ENCODE results near the gene SPDYE1. TPM values are rescaled to one million over a fixed set of nuclear protein-coding genes. Genes with fewer than 3 reads are reported as not detected.

SPDYE1 gene
- total RNA-seq, 4 donors from 2014 or later = not detected

DNA sequence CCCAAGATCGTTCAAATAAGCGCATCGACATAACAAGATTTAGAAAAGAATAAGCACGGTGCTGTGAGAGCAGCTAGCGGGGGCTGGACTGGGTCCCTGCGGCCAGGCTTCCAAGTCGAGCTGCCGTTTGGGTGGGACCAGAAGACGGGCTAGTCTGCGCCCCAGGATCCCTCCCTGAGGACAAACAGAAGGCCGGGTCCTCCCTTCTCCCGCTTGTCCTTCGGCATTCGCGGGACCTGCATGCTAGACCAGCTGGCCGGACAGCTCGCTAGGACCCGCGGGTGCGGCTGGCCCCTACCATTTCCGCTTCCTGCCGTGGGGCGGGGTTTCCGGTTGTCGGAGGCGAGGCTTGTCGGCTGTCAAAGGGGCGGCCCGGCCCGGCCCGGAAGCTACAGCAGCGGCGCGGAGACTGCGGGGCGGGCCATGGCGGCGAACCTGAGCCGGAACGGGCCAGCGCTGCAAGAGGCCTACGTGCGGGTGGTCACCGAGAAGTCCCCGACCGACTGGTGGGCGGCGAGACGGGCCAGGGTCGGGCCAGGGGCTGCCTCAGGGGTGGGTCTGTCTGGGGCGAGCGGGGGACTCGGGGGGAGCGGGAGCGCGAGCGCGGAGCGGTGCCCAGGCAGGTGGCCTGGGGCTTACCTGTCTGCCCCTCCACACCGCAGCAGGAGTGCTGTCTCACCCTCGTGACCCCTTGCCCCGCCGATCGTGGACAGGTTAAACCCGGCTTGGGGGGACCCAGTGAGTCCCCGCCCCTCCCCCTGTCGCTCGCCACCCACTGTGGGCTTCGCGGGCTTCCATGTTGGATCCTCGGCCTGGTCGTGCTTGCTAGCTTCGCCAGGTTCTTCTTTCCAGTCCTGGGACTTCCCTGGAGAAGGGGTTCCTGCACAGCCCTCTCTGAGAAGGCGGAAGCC lies 46.9 kb downstream of the SPDYE1 start, which contains the start of gene DBNL:
TSS of gene DBNL (plus strand) at position 388 of the 911 bp plus-strand sequence. CDS start at position 424, 36 bp downstream.
- TF ChIP-seq POLR2A (IDR thresholded peaks at IDR 0.05) = peak; percentile 24 to 73
- TF ChIP-seq, protein P1, sequence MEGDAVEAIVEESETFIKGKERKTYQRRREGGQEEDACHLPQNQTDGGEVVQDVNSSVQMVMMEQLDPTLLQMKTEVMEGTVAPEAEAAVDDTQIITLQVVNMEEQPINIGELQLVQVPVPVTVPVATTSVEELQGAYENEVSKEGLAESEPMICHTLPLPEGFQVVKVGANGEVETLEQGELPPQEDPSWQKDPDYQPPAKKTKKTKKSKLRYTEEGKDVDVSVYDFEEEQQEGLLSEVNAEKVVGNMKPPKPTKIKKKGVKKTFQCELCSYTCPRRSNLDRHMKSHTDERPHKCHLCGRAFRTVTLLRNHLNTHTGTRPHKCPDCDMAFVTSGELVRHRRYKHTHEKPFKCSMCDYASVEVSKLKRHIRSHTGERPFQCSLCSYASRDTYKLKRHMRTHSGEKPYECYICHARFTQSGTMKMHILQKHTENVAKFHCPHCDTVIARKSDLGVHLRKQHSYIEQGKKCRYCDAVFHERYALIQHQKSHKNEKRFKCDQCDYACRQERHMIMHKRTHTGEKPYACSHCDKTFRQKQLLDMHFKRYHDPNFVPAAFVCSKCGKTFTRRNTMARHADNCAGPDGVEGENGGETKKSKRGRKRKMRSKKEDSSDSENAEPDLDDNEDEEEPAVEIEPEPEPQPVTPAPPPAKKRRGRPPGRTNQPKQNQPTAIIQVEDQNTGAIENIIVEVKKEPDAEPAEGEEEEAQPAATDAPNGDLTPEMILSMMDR (IDR thresholded peaks at IDR 0.05) = peak in 2 of 4 experiments; percentile 15 to 21
- peak within 1 kb of the TSS; percentile 69 to 90 for H3K4me3 ChIP-seq
- intact Hi-C loops (cut with DNase I; ENCODE audit: low total_unique reads) = no loop called here
- H3K36me3 ChIP-seq = no peaks in the 10 kb centered on the region
- no peaks in the 10 kb centered on the region for H3K27me3 ChIP-seq
- H3K27ac ChIP-seq = peak within 1 kb of the TSS; percentile 73 to 79
- peak; percentile 90 to 93 for DNase-seq
- H3K4me1 ChIP-seq = peaks cover 3 to 9% of the 10 kb centered on the region in 2 donors
- no peaks in the 10 kb centered on the region for H3K9me3 ChIP-seq

DNA sequence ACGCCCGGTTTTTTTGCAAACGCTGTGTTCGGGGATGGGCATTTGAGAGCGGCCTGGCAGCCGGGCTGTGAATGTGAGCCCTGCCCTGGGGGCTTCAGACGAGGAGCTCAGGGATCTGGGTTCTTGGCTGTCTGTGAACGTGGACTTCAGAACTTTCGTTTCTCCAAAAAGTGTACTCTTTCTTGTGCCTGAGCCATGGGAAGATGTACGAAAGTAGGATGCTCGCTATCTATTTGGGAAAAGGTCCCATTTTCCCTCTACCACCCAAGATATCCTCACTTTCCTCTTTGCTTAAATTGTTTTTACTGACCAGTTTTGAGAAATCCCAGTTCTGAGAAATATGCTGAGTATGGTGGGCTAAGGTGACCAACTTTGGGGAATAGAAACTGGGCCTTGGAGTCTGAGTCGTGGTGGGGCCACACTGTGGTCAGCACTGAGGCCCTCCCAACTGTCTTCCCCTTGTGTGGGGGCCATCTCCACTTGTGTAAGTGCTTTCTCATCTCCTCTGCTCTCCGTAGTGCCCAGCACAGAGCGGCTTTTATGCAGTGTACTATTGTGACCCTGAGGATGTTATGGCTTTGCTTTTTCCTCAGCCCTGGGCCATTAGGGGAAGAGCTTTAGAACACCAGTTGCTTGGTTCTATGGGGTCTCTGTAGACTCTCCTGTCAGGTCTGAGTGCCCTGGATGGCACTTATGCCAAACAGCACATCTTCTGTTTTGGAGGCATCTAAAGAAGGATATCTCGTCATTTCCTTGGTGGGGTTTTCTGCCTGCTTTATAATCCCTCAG lies 47.7 kb downstream of the SPDYE1 start:
- H3K4me3 ChIP-seq = peak overlapping the region; percentile 69 to 90
- H3K27ac ChIP-seq = peak overlapping the region; percentile 73 to 79
- H3K27me3 ChIP-seq = no peaks in the 10 kb centered on the region
- TF ChIP-seq, protein P1 (IDR thresholded peaks at IDR 0.05) = no peak
- no peak for TF ChIP-seq POLR2A (IDR thresholded peaks at IDR 0.05)
- peaks cover 3 to 9% of the 10 kb centered on the region in 2 donors for H3K4me1 ChIP-seq
- intact Hi-C loops (cut with DNase I; ENCODE audit: low total_unique reads) = no loop called here
- no peak for DNase-seq
- H3K9me3 ChIP-seq = no peaks in the 10 kb centered on the region
- H3K36me3 ChIP-seq = no peaks in the 10 kb centered on the region

DNA sequence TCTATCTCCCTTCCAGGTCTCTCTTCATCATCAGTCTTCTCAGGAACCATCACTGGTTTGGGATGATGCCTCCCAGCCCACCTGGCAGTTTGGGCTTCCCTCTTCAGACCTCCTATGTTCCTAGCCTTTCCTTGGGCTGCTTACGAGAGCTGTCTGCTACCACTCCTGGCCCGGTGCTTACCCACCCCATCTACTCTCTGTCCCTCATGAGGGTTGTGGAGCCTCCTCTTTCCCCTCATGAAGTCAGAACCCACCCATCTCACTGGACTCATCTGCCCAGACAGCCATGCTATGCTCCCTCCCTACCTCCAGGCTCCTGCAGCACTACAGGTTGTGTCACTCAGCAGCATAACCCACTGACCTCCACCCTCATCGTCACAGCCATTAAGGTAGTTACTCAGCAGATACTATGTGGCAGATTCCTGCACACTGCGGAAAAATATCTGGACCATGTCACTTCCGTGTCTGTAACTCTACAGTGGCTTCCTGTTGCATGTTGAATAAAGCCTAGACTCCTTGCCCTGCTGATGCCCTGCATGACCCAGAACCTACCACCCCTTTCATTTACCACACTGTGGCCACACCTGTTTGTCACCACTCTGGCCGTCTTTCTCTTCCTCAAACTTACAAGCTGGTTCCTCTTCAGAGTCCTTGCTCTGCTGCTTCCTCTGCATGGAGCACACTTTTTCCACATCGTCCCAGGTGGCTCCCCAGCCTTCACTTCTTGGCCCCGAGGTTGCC lies 48.8 kb downstream of the SPDYE1 start:
- Histone ChIP-seq H3K9me3 (no peaks in the 10 kb centered on the region), H3K4me1 (peaks cover 3 to 5% of the 10 kb centered on the region in 2 donors), H3K36me3 (no peaks in the 10 kb centered on the region), H3K4me3 (no peak overlapping the region), H3K27ac (no peak overlapping the region), H3K27me3 (no peaks in the 10 kb centered on the region)
- intact Hi-C loops (cut with DNase I; ENCODE audit: low total_unique reads) = no loop called here
- DNase-seq = peak in 1 of 2 donors; percentile 6
- no peak for TF ChIP-seq POLR2A (IDR thresholded peaks at IDR 0.05)
- TF ChIP-seq, protein P1 (IDR thresholded peaks at IDR 0.05) = no peak

DNA sequence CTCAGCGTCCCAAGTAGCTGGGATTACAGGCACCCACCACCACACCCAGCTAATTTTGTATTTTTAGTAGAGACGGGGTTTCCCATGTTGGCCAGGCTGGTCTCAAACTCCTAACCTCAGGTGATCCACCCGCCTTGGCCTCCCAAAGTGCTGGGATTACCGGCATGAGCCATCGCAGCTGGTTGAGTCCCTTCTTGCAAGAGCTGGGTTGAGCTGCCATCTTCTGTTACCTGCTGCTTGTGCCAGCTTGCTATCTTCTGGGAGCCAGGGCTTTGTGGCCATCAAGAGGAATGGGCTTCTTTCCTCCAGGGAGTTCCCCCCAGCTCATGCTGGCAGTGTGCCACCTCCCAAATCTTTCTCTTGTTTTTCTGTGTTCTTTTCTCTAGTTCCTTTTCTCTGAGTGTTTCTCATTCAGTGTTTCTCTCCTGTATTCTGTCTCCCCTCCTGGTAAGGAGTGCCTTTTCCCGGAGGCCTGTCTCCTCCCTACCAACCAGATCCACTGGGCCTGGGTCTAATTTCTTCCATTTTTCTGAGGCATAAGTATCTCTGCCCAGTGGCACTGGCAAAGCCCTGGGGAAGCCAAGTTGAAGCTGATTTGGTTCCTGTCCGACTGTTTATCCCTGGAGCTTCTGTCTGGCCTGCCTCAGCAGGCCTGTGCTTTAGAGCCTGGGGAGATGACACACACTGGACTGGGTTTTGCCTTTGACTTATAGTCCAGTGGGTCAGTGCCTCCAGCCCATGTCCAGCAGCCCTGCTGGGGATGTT lies 50.5 kb downstream of the SPDYE1 start:
- no peak for TF ChIP-seq POLR2A (IDR thresholded peaks at IDR 0.05)
- TF ChIP-seq, protein P1 (IDR thresholded peaks at IDR 0.05) = no peak
- intact Hi-C loops (cut with DNase I; ENCODE audit: low total_unique reads) = no loop called here
- H3K36me3 ChIP-seq = no peaks in the 10 kb centered on the region
- H3K9me3 ChIP-seq = no peaks in the 10 kb centered on the region
- peak in 1 of 2 donors; percentile 15 for DNase-seq
- H3K27me3 ChIP-seq = no peaks in the 10 kb centered on the region
- H3K4me1 ChIP-seq = peaks cover 3 to 5% of the 10 kb centered on the region in 2 donors
- H3K4me3 ChIP-seq = no peak overlapping the region
- H3K27ac ChIP-seq = no peak overlapping the region

Measured in uterus (tissue), 4 donors.